K562 (cell line): ENCODE data around the gene RAB4B. TPM values are rescaled to one million over a fixed set of nuclear protein-coding genes. Genes with fewer than 3 reads are reported as not detected.

Experiments
- ATAC-seq: fragments of 200-7000 bp; cut with Tn5 transposase; 3 replicates; pipeline ENCODE4 v1.9.1; 2020; ENCODE audit warnings: moderate library complexity
- BruUV-seq: library from RNA; stranded (reverse); fragments of 400-500 nt; replicated peaks from 2 replicates; lab custom pipeline; 2021; lab: Mats Ljungman, UMichigan
- CTCF ChIA-PET: fragments of 300-600 bp; formaldehyde crosslinking; extraction: SDS; loops from one replicate; lab custom pipeline; 2021; ENCODE audit warnings: low intra/inter-chr PET ratio; lab: Yijun Ruan, JAX
- POLR2A ChIA-PET: fragments of 300-600, 350-650 bp; sonication (Branson Sonifier 250); formaldehyde crosslinking; extraction: SDS; loops from one replicate; lab custom pipeline; 2021; ENCODE audit warnings: antibody characterized with exemption, inconsistent platforms; lab: Yijun Ruan, JAX
- DNase-seq, 4 experiments: peaks; one replicate each; pipeline versions ENCODE4 v3.0.0 to v3.0.0-alpha.2; 2011 to 2018; ENCODE audit warnings: low spot score in 3 of 4, mixed read lengths in 3 of 4; ENCODE audit errors: extremely low read depth in 1 of 4
- FAIRE-seq: peaks from 2 replicates; lab custom pipeline; 2011; peaks lifted over from hg19 to GRCh38; lab: Jason Lieb, UNC
- H2AFZ ChIP-seq: 2 replicates; pipeline ENCODE4 v1.6.0; 2011; ENCODE audit warnings: low read depth, low read length, control low read depth, inconsistent platforms
- H3K27ac ChIP-seq: fragments of 200-600 bp; 3 replicates; pipeline ENCODE4 v1.8.0; 2011; ENCODE audit warnings: low read depth, mild to moderate bottlenecking, control low read depth, inconsistent platforms, low read length, moderate library complexity, mixed read lengths; ENCODE audit errors: extremely low read depth
- H3K27me3 ChIP-seq, 2 experiments: fragments of 300-600 bp in 1 of 2; 2 replicates in 1 of 2; 3 replicates in 1 of 2; pipeline versions ENCODE4 v1.6.0 to v1.8.0; 2011; ENCODE audit warnings: inconsistent platforms in 2 of 2, low read length in 2 of 2, mild to moderate bottlenecking in 1 of 2, mixed read lengths in 1 of 2, moderate library complexity in 1 of 2; ENCODE audit not compliant: control insufficient read depth in 2 of 2, insufficient read depth in 2 of 2
- H3K36me3 ChIP-seq: fragments of 300-600 bp; 3 replicates; pipeline ENCODE4 v1.8.0; 2011; ENCODE audit warnings: mild to moderate bottlenecking, low read length, inconsistent platforms; ENCODE audit not compliant: control insufficient read depth, insufficient read depth
- H3K4me1 ChIP-seq, 2 experiments: fragments of 200-600 bp in 1 of 2; replicated peaks in 1 of 2; 2 replicates in 1 of 2; 3 replicates in 1 of 2; pipeline versions ENCODE4 v1.5.1 to v1.8.0; 2011; ENCODE audit warnings: inconsistent platforms in 2 of 2, low read length in 2 of 2, mild to moderate bottlenecking in 1 of 2, mixed read lengths in 1 of 2, moderate library complexity in 1 of 2; ENCODE audit not compliant: control insufficient read depth in 2 of 2, insufficient read depth in 2 of 2
- H3K4me2 ChIP-seq: 2 replicates; pipeline ENCODE4 v1.6.1; 2011; ENCODE audit warnings: low read length, control low read depth, inconsistent platforms, mixed read lengths; ENCODE audit not compliant: insufficient read depth
- H3K4me3 ChIP-seq: fragments of 200-600 bp; sonication (generic), shearing (Covaris generic); 2 replicates; pipeline ENCODE4 v1.5.1; 2016; ENCODE audit warnings: control low read depth, inconsistent platforms
- H3K79me2 ChIP-seq: fragments of 200-600 bp; 3 replicates; pipeline ENCODE4 v1.8.0; 2011; ENCODE audit warnings: low read length, inconsistent platforms; ENCODE audit not compliant: control insufficient read depth, insufficient read depth
- H3K9ac ChIP-seq, 2 experiments: 2 replicates each; pipeline versions ENCODE4 v1.6.0 to v1.6.1; 2011; ENCODE audit warnings: low read depth in 2 of 2, low read length in 2 of 2, control low read depth in 1 of 2, inconsistent platforms in 1 of 2, mild to moderate bottlenecking in 1 of 2, mixed read lengths in 1 of 2; ENCODE audit not compliant: insufficient read depth in 1 of 2
- H3K9me1 ChIP-seq: one replicate; pipeline ENCODE4 v1.6.0; 2011; ENCODE audit warnings: inconsistent platforms, mild to moderate bottlenecking, low read length, moderate library complexity; ENCODE audit not compliant: control insufficient read depth, insufficient read depth
- H3K9me3 ChIP-seq: replicated peaks from 2 replicates; pipeline ENCODE4 v1.5.1; 2011; ENCODE audit warnings: low read depth, low read length, inconsistent platforms; ENCODE audit not compliant: control insufficient read depth, insufficient read depth
- H4K20me1 ChIP-seq: replicated peaks from 2 replicates; pipeline ENCODE4 v1.6.1; 2011; ENCODE audit warnings: low read length, inconsistent platforms, mixed read lengths; ENCODE audit not compliant: control insufficient read depth, insufficient read depth
- BCLAF1 ChIP-seq, 2 experiments: fragments of 450-650 bp in 1 of 2; IDR thresholded peaks; 2 replicates each; pipeline ENCODE4 v1.6.1; 2011 to 2017; ENCODE audit warnings: low read depth in 2 of 2, antibody characterized with exemption in 1 of 2, borderline replicate concordance in 1 of 2, low read length in 1 of 2, mild to moderate bottlenecking in 1 of 2, mixed read lengths in 1 of 2; ENCODE audit not compliant: control insufficient read depth in 1 of 2
- EGR1 ChIP-seq: fragments of 450-650 bp; conservative IDR thresholded peaks from 2 replicates; pipeline ENCODE4 v1.6.1; 2017; ENCODE audit warnings: mild to moderate bottlenecking
- FOXP1 ChIP-seq: sonication (generic); formaldehyde crosslinking; IDR thresholded peaks from 2 replicates; pipeline ENCODE4 v1.8.0; 2022; ENCODE audit warnings: mild to moderate bottlenecking, missing genetic modification reagents
- HSF4 ChIP-seq: fragments of 250-450 bp; sonication (Bioruptor Pico); IDR thresholded peaks from 2 replicates; pipeline ENCODE4 v2.1.2; 2022; ENCODE audit warnings: mild to moderate bottlenecking, moderate library complexity, borderline replicate concordance
- KAT7 ChIP-seq: sonication (generic); formaldehyde crosslinking; IDR thresholded peaks from 2 replicates; pipeline ENCODE4 v1.8.0; 2022; ENCODE audit warnings: missing genetic modification reagents, mild to moderate bottlenecking, borderline replicate concordance
- NCOR1 ChIP-seq: fragments of 450-650 bp; IDR thresholded peaks from 2 replicates; pipeline ENCODE4 v1.6.1; 2016; ENCODE audit warnings: mild to moderate bottlenecking, moderate library complexity
- NFIC ChIP-seq: fragments of 450-650 bp; IDR thresholded peaks from 2 replicates; pipeline ENCODE4 v1.6.1; 2017; ENCODE audit warnings: mild to moderate bottlenecking, inconsistent platforms
- POLR2AphosphoS5 ChIP-seq: IDR thresholded peaks from 2 replicates; pipeline ENCODE4 v1.6.1; 2011; ENCODE audit warnings: mild to moderate bottlenecking, low read depth, low read length, moderate library complexity; ENCODE audit not compliant: control insufficient read depth, insufficient read depth
- POLR2B ChIP-seq: fragments of 450-650 bp; IDR thresholded peaks from 2 replicates; pipeline ENCODE4 v1.6.1; 2018; ENCODE audit warnings: low read depth; ENCODE audit not compliant: partially characterized antibody
- POLR2G ChIP-seq: fragments of 200-400 bp; formaldehyde crosslinking; IDR thresholded peaks from 2 replicates; pipeline ENCODE4 v1.6.1; 2017; ENCODE audit warnings: low read depth, mild to moderate bottlenecking, antibody characterized with exemption, low read length, moderate library complexity
- SIN3A ChIP-seq, 2 experiments: fragments of 150-350 bp in 1 of 2; IDR thresholded peaks; 2 replicates each; pipeline ENCODE4 v1.6.1; 2011 to 2016; ENCODE audit warnings: borderline replicate concordance in 2 of 2, low read depth in 2 of 2, low read length in 2 of 2, mild to moderate bottlenecking in 2 of 2, moderate library complexity in 2 of 2; ENCODE audit not compliant: control insufficient read depth in 1 of 2
- SIRT6 ChIP-seq: IDR thresholded peaks from one replicate; pipeline ENCODE4 v1.6.1; 2012; ENCODE audit warnings: low read depth, mild to moderate bottlenecking, control low read depth, inconsistent platforms, low read length, moderate library complexity
- ZC3H4 ChIP-seq: sonication (generic); formaldehyde crosslinking; IDR thresholded peaks from 2 replicates; pipeline ENCODE4 v1.9.0; 2021; ENCODE audit warnings: missing genetic modification reagents, borderline replicate concordance
- ZNF316 ChIP-seq: fragments of 450-650 bp; IDR thresholded peaks from 2 replicates; pipeline ENCODE4 v1.6.1; 2016
- WGBS: fragments of 100-300 bp; shearing (Covaris generic); methylation state at CpG from one replicate; pipeline ENCODE4 v1.1.6; 2016; ENCODE audit warnings: low coverage, mixed read lengths; ENCODE audit not compliant: insufficient coverage; ENCODE audit errors: missing lambda C conversion rate; 5-methylcytosine and 5-hydroxymethylcytosine counted together
- in situ Hi-C: fragments of 300-500 bp; cut with MboI; formaldehyde crosslinking; loops from 4 replicates; pipeline ENCODE4 v1.15.0; 2018; ENCODE audit warnings: inconsistent platforms, mixed read lengths
- intact Hi-C: fragments of 100-400 bp; cut with micrococcal nuclease; formaldehyde crosslinking; loops from 2 replicates; pipeline ENCODE4 v1.14.2; 2022
- polyA plus RNA-seq, 8 experiments: library from polyadenylated mRNA; depleted of rRNA in 4 of 8; stranded (reverse) in 5 of 8; unstranded in 3 of 8; fragments of >200 nt; fragmentation: Nextera tagmentation in 2 of 8; fragmentation: Illumina TruSeq in 1 of 8; extraction: Ambion mirVana in 2 of 8; extraction: Trizol in 1 of 8; gene quantifications; 2 replicates each; pipeline versions ENCODE4 v1.2.1 to v1.2.3, GENCODE V29; 2011 to 2014; ENCODE audit warnings: inconsistent platforms in 1 of 8, missing spikeins in 1 of 8
- total RNA-seq, 7 experiments: library from RNA; depleted of rRNA in 6 of 7; stranded (reverse); fragments of >200 nt in 6 of 7; fragmentation: Illumina TruSeq in 2 of 7; extraction: Trizol in 2 of 7; gene quantifications; 2 replicates each; pipeline versions ENCODE4 v1.2.1 to v1.2.3, GENCODE V29; 2011 to 2021; ENCODE audit warnings: low replicate concordance in 1 of 7

Gene RAB4B
- total and polyA plus RNA-seq, 9 of the 15 experiments (the other 6 are each of a cell fraction or from before 2014, with no cell fraction given), result 0.28 to 20.4 (median 9.0) TPM

- TF ChIP-seq EGR1, result no peak
- 0 out of 2 replicates have a peak, but pooled peaks have one; percentile 61 for TF ChIP-seq KAT7 (CRISPR knock-in tag)
- no peak for TF ChIP-seq HSF4 (CRISPR knock-in tag)
- TF ChIP-seq SIRT6, result no peak
- TF ChIP-seq POLR2AphosphoS5, result peak; percentile 5; the same call in 1 of the 2 replicates
- TF ChIP-seq POLR2B, result peak; percentile 6
- 0 out of 2 replicates have a peak, but pooled peaks have one; percentile 1 for TF ChIP-seq NFIC
- TF ChIP-seq ZNF316, result no peak
- 0 out of 4 replicates have a peak, but pooled peaks of 1 of the 2 experiments have one; percentile 5 for TF ChIP-seq SIN3A (IDR thresholded peaks at IDR 0.05; ENCODE audit: borderline replicate concordance in 2 of 2, control insufficient read depth in 1 of 2, low read depth in 2 of 2, low read length in 2 of 2)
These were observed 29.3 kb downstream of the RAB4B start (continued) for GRCh38 chr19:40807147-40808020.

GRCh38 chr19:40808021-40808325 is 29.9 kb downstream of the RAB4B start:
- H3K4me1 ChIP-seq, result peaks cover 31 to 76% of the 10 kb centered on the region in 2 experiments
- FAIRE-seq, result no peak
- no peaks in the 10 kb centered on the region for H3K9me3 ChIP-seq
- H3K27ac ChIP-seq, result no peak overlapping the region
- no peak for DNase-seq
- H3K4me2 ChIP-seq, result no peak overlapping the region
- no peak for ATAC-seq
- H3K9ac ChIP-seq, result peak overlapping the region in 1 of 2 experiments; percentile 59; a peak in 1 of 4 replicates
- no peaks in the 10 kb centered on the region for H3K27me3 ChIP-seq
- intact Hi-C loops, result loop anchor here (5.0 kb wide), 1 partner anchor 146 kb away; no protein-coding TSS in a partner anchor
- in situ Hi-C loops, result no loop called here
- ChIA-PET POLR2A (interaction anchor here (0.7 to 3.7 kb wide), 6 partner anchors 10 to 456 kb away, joined by 3 to 26 read pairs (median 12); partner anchors contain the start of genes ACTMAP, EGLN2, HNRNPUL1 and RAB4B), CTCF (no interaction called here)
- H3K36me3 ChIP-seq, result peaks cover 67% of the 10 kb centered on the region
- no peak overlapping the region for H2AFZ ChIP-seq
- no peak overlapping the region for H3K4me3 ChIP-seq
- peaks cover 40% of the 10 kb centered on the region for H4K20me1 ChIP-seq
- WGBS, result 92% methylated on average over 2 of the region's 2 CpGs
- peaks cover 51% of the 10 kb centered on the region for H3K79me2 ChIP-seq
- BruUV-seq, result TSS peak; percentile 27
- H3K9me1 ChIP-seq, result peaks cover 18% of the 10 kb centered on the region
- TF ChIP-seq HSF4 (CRISPR knock-in tag), result no peak
- TF ChIP-seq FOXP1 (CRISPR knock-in tag), result no peak
- no peak for TF ChIP-seq NCOR1
- TF ChIP-seq POLR2G, result peak; percentile 43; the same call in 1 of the 2 replicates
- no peak for TF ChIP-seq BCLAF1 (IDR thresholded peaks at IDR 0.05; ENCODE audit: borderline replicate concordance in 1 of 2, control insufficient read depth in 1 of 2, low read depth in 2 of 2, low read length in 1 of 2)
- TF ChIP-seq ZC3H4 (CRISPR knock-in tag), result no peak
